ENCODE measurements around the gene MUC5AC.
"Not testable (repeated sequence)": the region's sequence is repeated elsewhere in the genome, so short reads cannot be mapped to it uniquely, and the experiment has no call there.

MUC5AC gene

GRCh38 chr11:1239596-1240205 lies 81.9 kb downstream of the MUC5AC start:
- DNase-seq, result no peak

GRCh38 chr11:1240771-1241170 lies 83.0 kb downstream of the MUC5AC start:
- DNase-seq, result no peak

- no peak for DNase-seq
Measured at GRCh38 chr11:1241706-1242105, 84.0 kb downstream of the MUC5AC start.

- DNase-seq, result no peak
Measured at GRCh38 chr11:1242289-1242688, 84.5 kb downstream of the MUC5AC start.

GRCh38 chr11:1242751-1243150 lies 85.0 kb downstream of the MUC5AC start:
- DNase-seq, result not testable (repeated sequence)

- not testable (repeated sequence) for DNase-seq
Measured at GRCh38 chr11:1243521-1243920, 85.8 kb downstream of the MUC5AC start.

GRCh38 chr11:1244557-1244956 lies 86.8 kb downstream of the MUC5AC start:
- DNase-seq, result not testable (repeated sequence)

GRCh38 chr11:1245717-1246116 lies 88.0 kb downstream of the MUC5AC start:
- DNase-seq, result not testable (repeated sequence)

GRCh38 chr11:1246301-1246700 lies 88.5 kb downstream of the MUC5AC start:
- not testable (repeated sequence) for DNase-seq

GRCh38 chr11:1247026-1247425 lies 89.3 kb downstream of the MUC5AC start:
- DNase-seq, result not testable (repeated sequence)

- DNase-seq, result not testable (repeated sequence)
Measured at GRCh38 chr11:1248951-1249350, 91.2 kb downstream of the MUC5AC start.

GRCh38 chr11:1250411-1250810 lies 92.7 kb downstream of the MUC5AC start:
- not testable (repeated sequence) for DNase-seq
